K562 (cell line): ENCODE measurements around the gene MYL6B. TPM values are rescaled to one million over a fixed set of nuclear protein-coding genes. Genes with fewer than 3 reads are reported as not detected.
A peak's percentile ranks its signal among the peaks of the same experiment; 100 is the strongest.

Experiments
- ARID3B ChIP-seq: fragments of 250-450 bp; sonication (Bioruptor Pico); IDR thresholded peaks from 2 replicates; pipeline ENCODE4 v1.4.0; 2020; ENCODE audit warnings: borderline replicate concordance
- ATF6 ChIP-seq: sonication (generic); formaldehyde crosslinking; IDR thresholded peaks from 2 replicates; pipeline ENCODE4 v1.4.0; 2020; ENCODE audit warnings: mild to moderate bottlenecking, missing genetic modification reagents
- ATF7 ChIP-seq: fragments of 450-650 bp; IDR thresholded peaks from 2 replicates; pipeline ENCODE4 v1.7.1; 2014; ENCODE audit warnings: mild to moderate bottlenecking, moderate library complexity
- BHLHE40 ChIP-seq: IDR thresholded peaks from 2 replicates; pipeline ENCODE4 v1.6.1; 2011; ENCODE audit warnings: low read length, improper control_type of control experiment
- CBX1 ChIP-seq: sonication (generic); IDR thresholded peaks from 2 replicates; pipeline ENCODE4 v1.6.1; 2016; ENCODE audit warnings: antibody characterized with exemption, low read depth, mild to moderate bottlenecking
- CBX3 ChIP-seq, 2 experiments: IDR thresholded peaks; 1 replicate in 1 of 2; 2 replicates in 1 of 2; pipeline ENCODE4 v1.6.1; 2012; ENCODE audit warnings: inconsistent platforms in 2 of 2, low read length in 2 of 2, borderline replicate concordance in 1 of 2, control low read depth in 1 of 2
- CBX8 ChIP-seq: fragments of 200-600 bp; sonication (generic); IDR thresholded peaks from 2 replicates; pipeline ENCODE4 v1.6.1; 2012; ENCODE audit warnings: borderline replicate concordance, mixed run types, low read depth, mild to moderate bottlenecking, moderate library complexity, mixed read lengths, low read length, control low read depth, inconsistent platforms; ENCODE audit not compliant: poor library complexity, severe bottlenecking; ENCODE audit errors: extremely low read depth
- CREM ChIP-seq: IDR thresholded peaks from 2 replicates; pipeline ENCODE4 v1.6.1; 2014; ENCODE audit warnings: antibody characterized with exemption, low read depth
- CXXC5 ChIP-seq: fragments of 250-450 bp; sonication (Bioruptor Pico); IDR thresholded peaks from 2 replicates; pipeline ENCODE4 v1.8.0; 2022; ENCODE audit warnings: inconsistent platforms, mild to moderate bottlenecking, moderate library complexity
- EP400 ChIP-seq: fragments of 450-650 bp; IDR thresholded peaks from 2 replicates; pipeline ENCODE4 v1.6.1; 2017; ENCODE audit warnings: antibody characterized with exemption, mild to moderate bottlenecking, moderate library complexity
- KDM4B ChIP-seq, 2 experiments: fragments of 450-650 bp in 1 of 2; sonication (generic) in 1 of 2; IDR thresholded peaks; 2 replicates each; pipeline ENCODE4 v1.6.1; 2016 to 2017; ENCODE audit warnings: borderline replicate concordance in 2 of 2, antibody characterized with exemption in 1 of 2, low read depth in 1 of 2, mild to moderate bottlenecking in 1 of 2
- L3MBTL2 ChIP-seq: fragments of 450-650 bp; IDR thresholded peaks from 2 replicates; pipeline ENCODE4 v1.6.1; 2016; ENCODE audit warnings: mild to moderate bottlenecking, moderate library complexity
- MAZ ChIP-seq, 2 experiments: fragments of 450-650 bp in 1 of 2; sonication (generic) in 1 of 2; formaldehyde crosslinking; IDR thresholded peaks in 1 of 2; conservative IDR thresholded peaks in 1 of 2; 2 replicates each; pipeline versions ENCODE4 v1.4.0 to v1.5.0; 2020; ENCODE audit warnings: mild to moderate bottlenecking in 1 of 2, missing genetic modification reagents in 1 of 2
- MBD2 ChIP-seq: sonication (generic); IDR thresholded peaks from 2 replicates; pipeline ENCODE4 v1.6.1; 2016; ENCODE audit warnings: low read depth, borderline replicate concordance
- MTA1 ChIP-seq: fragments of 450-650 bp; IDR thresholded peaks from 2 replicates; pipeline ENCODE4 v1.6.1; 2017; ENCODE audit warnings: borderline replicate concordance
- NR4A1 ChIP-seq, 2 experiments: fragments of 250-450 bp in 1 of 2; fragments of 450-650 bp in 1 of 2; sonication (Bioruptor Pico) in 1 of 2; IDR thresholded peaks; 2 replicates each; pipeline versions ENCODE4 v1.4.0 to v1.6.1; 2016 to 2020; ENCODE audit warnings: mild to moderate bottlenecking in 2 of 2, missing compliant biosample characterization in 1 of 2, missing genetic modification characterization in 1 of 2, moderate library complexity in 1 of 2
- SMARCB1 ChIP-seq: IDR thresholded peaks from 2 replicates; pipeline ENCODE4 v1.6.1; 2011; ENCODE audit warnings: improper control_type of control experiment, low read depth; ENCODE audit not compliant: insufficient read length
- ZNF589 ChIP-seq: fragments of 200-800 bp; sonication (Bioruptor generic); IDR thresholded peaks from 2 replicates; pipeline ENCODE4 v1.6.1; 2016; ENCODE audit warnings: low read depth, missing genetic modification characterization, missing compliant biosample characterization
- polyA plus RNA-seq, 8 experiments: library from polyadenylated mRNA; depleted of rRNA in 4 of 8; stranded (reverse) in 5 of 8; unstranded in 3 of 8; fragments of >200 nt; fragmentation: Nextera tagmentation in 2 of 8; fragmentation: Illumina TruSeq in 1 of 8; extraction: Ambion mirVana in 2 of 8; extraction: Trizol in 1 of 8; gene quantifications; 2 replicates each; pipeline versions ENCODE4 v1.2.1 to v1.2.3, GENCODE V29; 2011 to 2014; ENCODE audit warnings: inconsistent platforms in 1 of 8, missing spikeins in 1 of 8
- total RNA-seq, 7 experiments: library from RNA; depleted of rRNA in 6 of 7; stranded (reverse); fragments of >200 nt in 6 of 7; fragmentation: Illumina TruSeq in 2 of 7; extraction: Trizol in 2 of 7; gene quantifications; 2 replicates each; pipeline versions ENCODE4 v1.2.1 to v1.2.3, GENCODE V29; 2011 to 2021; ENCODE audit warnings: low replicate concordance in 1 of 7
- TF ChIP-seq, protein P1 (sequence below): sonication (generic); formaldehyde crosslinking; IDR thresholded peaks from 2 replicates; pipeline ENCODE4 v1.8.0; 2023; ENCODE audit warnings: mild to moderate bottlenecking, missing genetic modification reagents

The MYL6B gene
- total and polyA plus RNA-seq, 9 of the 15 experiments (the other 6 are each of a cell fraction or from before 2014, with no cell fraction given): 42.8 to 77.3 (median 68.6) TPM

GRCh38 chr12:56127888-56128669 lies 24.3 kb upstream of the MYL6B start, which contains the start of gene ESYT1 (continued):
- no peak for TF ChIP-seq ARID3B (CRISPR knock-in tag)
- TF ChIP-seq, protein P1, sequence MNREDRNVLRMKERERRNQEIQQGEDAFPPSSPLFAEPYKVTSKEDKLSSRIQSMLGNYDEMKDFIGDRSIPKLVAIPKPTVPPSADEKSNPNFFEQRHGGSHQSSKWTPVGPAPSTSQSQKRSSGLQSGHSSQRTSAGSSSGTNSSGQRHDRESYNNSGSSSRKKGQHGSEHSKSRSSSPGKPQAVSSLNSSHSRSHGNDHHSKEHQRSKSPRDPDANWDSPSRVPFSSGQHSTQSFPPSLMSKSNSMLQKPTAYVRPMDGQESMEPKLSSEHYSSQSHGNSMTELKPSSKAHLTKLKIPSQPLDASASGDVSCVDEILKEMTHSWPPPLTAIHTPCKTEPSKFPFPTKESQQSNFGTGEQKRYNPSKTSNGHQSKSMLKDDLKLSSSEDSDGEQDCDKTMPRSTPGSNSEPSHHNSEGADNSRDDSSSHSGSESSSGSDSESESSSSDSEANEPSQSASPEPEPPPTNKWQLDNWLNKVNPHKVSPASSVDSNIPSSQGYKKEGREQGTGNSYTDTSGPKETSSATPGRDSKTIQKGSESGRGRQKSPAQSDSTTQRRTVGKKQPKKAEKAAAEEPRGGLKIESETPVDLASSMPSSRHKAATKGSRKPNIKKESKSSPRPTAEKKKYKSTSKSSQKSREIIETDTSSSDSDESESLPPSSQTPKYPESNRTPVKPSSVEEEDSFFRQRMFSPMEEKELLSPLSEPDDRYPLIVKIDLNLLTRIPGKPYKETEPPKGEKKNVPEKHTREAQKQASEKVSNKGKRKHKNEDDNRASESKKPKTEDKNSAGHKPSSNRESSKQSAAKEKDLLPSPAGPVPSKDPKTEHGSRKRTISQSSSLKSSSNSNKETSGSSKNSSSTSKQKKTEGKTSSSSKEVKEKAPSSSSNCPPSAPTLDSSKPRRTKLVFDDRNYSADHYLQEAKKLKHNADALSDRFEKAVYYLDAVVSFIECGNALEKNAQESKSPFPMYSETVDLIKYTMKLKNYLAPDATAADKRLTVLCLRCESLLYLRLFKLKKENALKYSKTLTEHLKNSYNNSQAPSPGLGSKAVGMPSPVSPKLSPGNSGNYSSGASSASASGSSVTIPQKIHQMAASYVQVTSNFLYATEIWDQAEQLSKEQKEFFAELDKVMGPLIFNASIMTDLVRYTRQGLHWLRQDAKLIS (CRISPR knock-in tag): peak; percentile 79; the same call in 1 of the 2 replicates
- TF ChIP-seq MBD2: peak; percentile 65; the same call in 1 of the 2 replicates
- peak; percentile 94 for TF ChIP-seq CREM
- TF ChIP-seq BHLHE40: peak; percentile 99
- no peak for TF ChIP-seq CBX8
- TF ChIP-seq EP400: peak; percentile 83
- peak; percentile 24; the same call in 1 of the 2 replicates for TF ChIP-seq MTA1
- TF ChIP-seq ATF6 (CRISPR knock-in tag): peak; percentile 10; the same call in 1 of the 2 replicates
- TF ChIP-seq MAZ (CRISPR knock-in tag; conservative IDR thresholded peaks at IDR 0.05 in 1 of 2, IDR thresholded peaks at IDR 0.05 in 1 of 2): peak; percentile 62 to 73; a peak in 3 of 4 replicates
- TF ChIP-seq CBX1: peak; percentile 37; the same call in 1 of the 2 replicates
- peak; percentile 38 for TF ChIP-seq SMARCB1
- TF ChIP-seq ZNF589: no peak
- no peak for TF ChIP-seq CBX3 (IDR thresholded peaks at IDR 0.05; ENCODE audit: borderline replicate concordance in 1 of 2, low read length in 2 of 2)
- TF ChIP-seq CXXC5 (CRISPR knock-in tag): 0 out of 2 replicates have a peak, but pooled peaks have one; percentile 41
- peak; percentile 100 for TF ChIP-seq ATF7
- peak; percentile 93 for TF ChIP-seq L3MBTL2
- no peak for TF ChIP-seq NR4A1 (CRISPR knock-in tag; IDR thresholded peaks at IDR 0.05)
- TF ChIP-seq NR4A1 (tag; IDR thresholded peaks at IDR 0.05): no peak
- TF ChIP-seq KDM4B (IDR thresholded peaks at IDR 0.05; ENCODE audit: borderline replicate concordance in 2 of 2, low read depth in 1 of 2): 0 out of 4 replicates have a peak, but pooled peaks of 1 of the 2 experiments have one; percentile 22
